HT-29 (cell line): Measurements from ENCODE around the gene PSME3. TPM values are rescaled to one million over a fixed set of nuclear protein-coding genes. Genes with fewer than 3 reads are reported as not detected.
"Not testable (repeated sequence)": the region's sequence is repeated elsewhere in the genome, so short reads cannot be mapped to it uniquely, and the experiment has no call there.

Experiments
- DNase-seq: peaks from one replicate; pipeline ENCODE4 v3.0.0-alpha.2; 2015; ENCODE audit warnings: low spot score
- total RNA-seq: library from RNA; depleted of rRNA; stranded (reverse); fragments of >200 nt; shearing (Covaris generic); gene quantifications from 2 replicates; pipeline ENCODE4 v1.2.3, GENCODE V29; 2014

PSME3 gene
- total RNA-seq, 1 experiment from 2014 or later = 96.8 TPM

DNA sequence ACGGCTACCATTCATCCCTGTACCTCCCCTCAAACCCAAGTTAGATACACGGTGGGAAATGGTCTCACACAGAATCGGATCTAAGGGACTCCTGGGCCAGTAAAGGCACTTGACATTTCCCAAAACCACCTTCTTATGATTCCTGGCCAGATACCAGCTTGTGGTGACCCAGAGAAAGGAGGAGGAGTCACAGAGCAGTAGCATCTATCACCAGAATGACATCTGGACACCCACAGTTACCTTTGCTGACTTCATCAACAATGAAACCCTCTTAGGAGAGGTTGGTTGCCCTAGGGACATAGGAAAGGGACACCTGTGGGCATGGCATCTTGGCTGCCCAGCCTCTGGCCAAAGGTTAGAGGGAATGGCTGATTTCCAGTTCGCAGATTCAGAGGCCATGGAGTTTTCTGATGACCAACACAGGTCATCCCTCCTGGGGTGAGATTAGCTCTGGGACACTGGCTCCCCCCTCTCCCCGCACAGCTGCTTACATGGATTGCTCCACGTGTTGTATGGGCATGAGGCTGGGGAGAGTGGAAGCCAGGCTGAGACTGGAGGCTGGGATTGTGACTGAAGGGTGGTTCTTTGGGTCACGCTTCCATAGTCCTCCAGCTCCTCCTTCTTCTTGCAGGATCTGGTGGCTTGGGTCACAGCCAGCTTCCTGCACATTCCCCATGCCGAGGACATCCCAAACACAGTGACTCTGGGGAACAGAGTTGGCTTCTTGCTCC lies 16.4 kb downstream of the PSME3 start:
- peak; percentile 39 for DNase-seq

DNA sequence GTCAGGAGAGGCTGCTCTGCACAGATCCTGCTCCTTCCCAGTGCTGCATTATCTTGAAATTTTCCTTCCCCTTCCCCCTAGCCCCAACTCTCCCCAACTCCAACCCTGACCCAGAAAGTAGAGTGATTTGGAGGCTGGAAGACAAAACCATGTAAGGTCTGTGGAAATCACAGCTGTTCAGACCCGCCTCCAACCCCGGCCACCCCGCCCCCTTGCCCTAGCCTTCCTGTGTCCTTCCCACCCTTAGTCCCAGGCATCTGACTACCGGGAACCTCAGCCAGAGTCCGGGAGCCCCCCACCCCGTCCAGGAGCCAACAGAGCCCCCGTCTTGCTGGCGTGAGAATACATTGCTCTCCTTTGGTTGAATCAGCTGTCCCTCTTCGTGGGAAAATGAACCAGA lies 17.8 kb downstream of the PSME3 start, which contains the start of gene AOC3:
AOC3 (plus strand) TSS at position 246 of the 400 bp plus-strand sequence; CDS start at position 391, 145 bp downstream.
- DNase-seq = no peak

DNA sequence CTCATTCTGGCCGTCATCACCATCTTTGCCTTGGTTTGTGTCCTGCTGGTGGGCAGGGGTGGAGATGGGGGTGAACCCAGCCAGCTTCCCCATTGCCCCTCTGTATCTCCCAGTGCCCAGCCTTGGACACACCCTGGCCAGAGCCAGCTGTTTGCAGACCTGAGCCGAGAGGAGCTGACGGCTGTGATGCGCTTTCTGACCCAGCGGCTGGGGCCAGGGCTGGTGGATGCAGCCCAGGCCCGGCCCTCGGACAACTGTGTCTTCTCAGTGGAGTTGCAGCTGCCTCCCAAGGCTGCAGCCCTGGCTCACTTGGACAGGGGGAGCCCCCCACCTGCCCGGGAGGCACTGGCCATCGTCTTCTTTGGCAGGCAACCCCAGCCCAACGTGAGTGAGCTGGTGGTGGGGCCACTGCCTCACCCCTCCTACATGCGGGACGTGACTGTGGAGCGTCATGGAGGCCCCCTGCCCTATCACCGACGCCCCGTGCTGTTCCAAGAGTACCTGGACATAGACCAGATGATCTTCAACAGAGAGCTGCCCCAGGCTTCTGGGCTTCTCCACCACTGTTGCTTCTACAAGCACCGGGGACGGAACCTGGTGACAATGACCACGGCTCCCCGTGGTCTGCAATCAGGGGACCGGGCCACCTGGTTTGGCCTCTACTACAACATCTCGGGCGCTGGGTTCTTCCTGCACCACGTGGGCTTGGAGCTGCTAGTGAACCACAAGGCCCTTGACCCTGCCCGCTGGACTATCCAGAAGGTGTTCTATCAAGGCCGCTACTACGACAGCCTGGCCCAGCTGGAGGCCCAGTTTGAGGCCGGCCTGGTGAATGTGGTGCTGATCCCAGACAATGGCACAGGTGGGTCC lies 18.4 kb downstream of the PSME3 start:
- not testable (repeated sequence) for DNase-seq

DNA sequence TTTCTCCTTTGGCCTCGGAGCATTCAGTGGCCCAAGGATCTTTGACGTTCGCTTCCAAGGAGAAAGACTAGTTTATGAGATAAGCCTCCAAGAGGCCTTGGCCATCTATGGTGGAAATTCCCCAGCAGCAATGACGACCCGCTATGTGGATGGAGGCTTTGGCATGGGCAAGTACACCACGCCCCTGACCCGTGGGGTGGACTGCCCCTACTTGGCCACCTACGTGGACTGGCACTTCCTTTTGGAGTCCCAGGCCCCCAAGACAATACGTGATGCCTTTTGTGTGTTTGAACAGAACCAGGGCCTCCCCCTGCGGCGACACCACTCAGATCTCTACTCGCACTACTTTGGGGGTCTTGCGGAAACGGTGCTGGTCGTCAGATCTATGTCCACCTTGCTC lies 19.2 kb downstream of the PSME3 start:
- no peak for DNase-seq

DNA sequence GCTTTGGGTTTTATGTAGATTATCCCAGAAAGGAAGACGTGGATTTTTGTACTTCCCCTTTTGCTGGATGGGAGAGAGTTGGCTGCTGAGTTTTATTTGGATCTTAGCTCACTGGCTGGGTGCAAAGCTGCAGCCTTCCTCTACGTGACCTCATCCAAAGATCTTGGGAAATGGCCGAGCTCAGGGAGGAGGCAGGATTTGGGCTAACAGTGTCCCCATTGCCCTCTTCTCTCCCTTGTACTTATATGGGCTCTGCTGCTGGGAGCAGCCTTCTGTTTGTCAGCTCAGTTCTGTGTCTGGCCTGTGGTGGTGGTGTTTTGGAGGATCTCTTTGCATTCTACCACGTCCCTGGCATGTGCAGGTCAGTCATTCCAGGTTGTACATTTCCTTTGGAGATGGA lies 19.8 kb downstream of the PSME3 start:
- no peak for DNase-seq

DNA sequence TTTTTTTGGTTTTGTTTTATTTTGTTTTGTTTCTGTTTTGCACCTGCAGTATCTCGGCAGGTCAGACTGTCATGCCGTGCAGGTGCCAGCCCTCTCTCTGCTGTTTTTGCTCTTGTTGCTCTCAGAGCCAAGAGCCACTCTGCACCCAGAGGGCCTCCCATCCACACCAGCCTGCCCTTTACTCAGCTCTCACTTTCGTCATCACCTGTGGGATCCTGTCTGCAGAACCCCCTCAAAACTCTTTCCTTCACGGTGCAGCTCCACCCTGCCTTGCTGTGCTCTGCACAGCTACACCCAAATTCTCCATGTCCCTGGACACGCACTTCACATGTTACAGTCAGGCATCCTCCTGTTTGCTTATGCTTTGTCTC lies 20.4 kb downstream of the PSME3 start:
- no peak for DNase-seq

DNA sequence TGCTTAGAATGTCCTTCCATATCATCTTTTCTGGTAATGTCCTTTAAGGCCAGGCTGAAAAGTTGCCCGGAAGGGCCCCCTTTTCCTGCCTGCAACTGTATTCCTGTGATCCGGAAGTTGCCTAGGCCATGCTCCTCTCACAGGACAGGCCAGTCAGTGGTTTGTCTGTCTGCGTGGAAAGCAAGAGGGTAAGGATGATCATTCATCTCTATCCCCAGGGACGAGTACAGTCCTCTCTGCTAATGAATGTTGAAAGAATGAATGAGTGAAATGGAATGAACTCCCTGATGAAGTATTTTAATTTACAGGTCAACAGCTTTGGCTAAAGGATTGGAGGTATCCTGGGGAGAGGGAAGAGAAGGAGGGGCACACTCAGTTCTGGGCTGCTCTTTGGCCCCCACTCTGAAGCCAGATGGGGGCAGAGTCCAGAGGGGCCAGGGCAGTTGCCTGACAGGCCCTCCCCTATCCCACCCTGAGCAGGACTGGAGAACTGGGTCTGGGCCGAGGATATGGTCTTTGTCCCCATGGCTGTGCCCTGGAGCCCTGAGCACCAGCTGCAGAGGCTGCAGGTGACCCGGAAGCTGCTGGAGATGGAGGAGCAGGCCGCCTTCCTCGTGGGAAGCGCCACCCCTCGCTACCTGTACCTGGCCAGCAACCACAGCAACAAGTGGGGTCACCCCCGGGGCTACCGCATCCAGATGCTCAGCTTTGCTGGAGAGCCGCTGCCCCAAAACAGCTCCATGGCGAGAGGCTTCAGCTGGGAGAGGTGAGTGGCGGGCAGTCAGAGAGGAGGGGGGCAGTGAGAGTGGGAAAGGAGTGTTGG lies 21.0 kb downstream of the PSME3 start:
- no peak for DNase-seq

DNA sequence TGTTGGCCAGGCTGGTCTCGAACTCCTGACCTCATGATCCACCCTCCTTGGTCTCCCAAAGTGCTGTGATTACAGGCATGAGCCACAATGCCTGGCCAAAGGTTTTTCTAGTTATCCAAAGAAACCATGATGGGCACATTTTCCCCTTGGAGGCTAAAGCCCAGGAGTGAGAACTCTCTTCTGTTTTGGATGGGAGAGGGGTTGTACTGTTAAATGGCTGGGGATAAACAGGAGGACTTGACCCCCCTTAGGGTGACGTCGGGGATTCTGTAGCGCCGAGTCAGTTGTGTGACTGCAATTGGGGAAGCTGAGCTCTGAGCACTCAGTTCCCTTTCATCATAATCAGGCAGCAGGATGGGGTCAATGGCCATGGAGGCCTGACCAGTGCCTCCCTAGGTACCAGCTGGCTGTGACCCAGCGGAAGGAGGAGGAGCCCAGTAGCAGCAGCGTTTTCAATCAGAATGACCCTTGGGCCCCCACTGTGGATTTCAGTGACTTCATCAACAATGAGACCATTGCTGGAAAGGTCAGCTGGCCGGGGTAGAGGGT lies 21.9 kb downstream of the PSME3 start:
- no peak for DNase-seq

DNA sequence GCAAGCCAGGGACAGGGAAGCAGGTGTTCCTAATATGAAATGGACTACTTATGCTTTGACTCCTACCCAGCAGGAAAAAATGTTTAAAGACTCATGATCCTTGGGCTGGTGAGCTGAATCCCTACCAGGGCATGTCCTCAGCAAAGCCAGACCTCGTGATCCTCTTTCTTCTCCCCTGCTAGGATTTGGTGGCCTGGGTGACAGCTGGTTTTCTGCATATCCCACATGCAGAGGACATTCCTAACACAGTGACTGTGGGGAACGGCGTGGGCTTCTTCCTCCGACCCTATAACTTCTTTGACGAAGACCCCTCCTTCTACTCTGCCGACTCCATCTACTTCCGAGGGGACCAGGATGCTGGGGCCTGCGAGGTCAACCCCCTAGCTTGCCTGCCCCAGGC lies 22.9 kb downstream of the PSME3 start:
- not testable (repeated sequence) for DNase-seq

DNA sequence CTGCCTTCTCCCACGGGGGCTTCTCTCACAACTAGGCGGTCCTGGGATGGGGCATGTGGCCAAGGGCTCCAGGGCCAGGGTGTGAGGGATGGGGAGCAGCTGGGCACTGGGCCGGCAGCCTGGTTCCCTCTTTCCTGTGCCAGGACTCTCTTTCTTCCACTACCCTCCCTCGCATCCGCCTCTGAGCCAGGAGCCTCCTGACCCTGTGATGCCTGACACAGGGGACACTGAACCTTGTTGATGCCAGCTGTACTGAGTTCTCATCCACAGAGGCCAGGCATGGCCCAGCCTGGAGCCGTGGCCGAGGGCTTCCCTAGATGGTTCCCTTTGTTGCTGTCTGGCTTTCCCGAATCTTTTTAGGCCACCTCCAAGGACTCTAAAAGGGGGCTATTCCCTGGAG lies 23.3 kb downstream of the PSME3 start:
- not testable (repeated sequence) for DNase-seq

DNA sequence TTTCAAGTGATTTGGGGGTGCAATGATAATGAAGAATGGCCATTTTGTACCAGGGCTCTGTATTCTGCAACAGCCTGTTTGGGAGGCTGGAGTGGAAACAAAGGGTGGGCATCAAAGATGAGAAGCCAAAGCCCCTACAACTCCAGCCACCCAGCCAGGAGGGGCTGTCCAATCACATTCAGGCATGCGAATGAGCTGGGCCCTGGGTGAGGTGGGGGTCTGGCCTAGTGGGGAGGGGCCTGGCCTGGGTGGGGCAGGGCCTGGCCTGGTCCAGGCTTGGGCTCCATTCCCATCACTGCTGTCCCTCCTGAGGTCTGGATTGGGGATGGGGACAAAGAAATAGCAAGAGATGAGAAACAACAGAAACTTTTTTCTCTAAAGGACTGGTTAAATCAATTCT lies 24.2 kb downstream of the PSME3 start:
- no peak for DNase-seq

DNA sequence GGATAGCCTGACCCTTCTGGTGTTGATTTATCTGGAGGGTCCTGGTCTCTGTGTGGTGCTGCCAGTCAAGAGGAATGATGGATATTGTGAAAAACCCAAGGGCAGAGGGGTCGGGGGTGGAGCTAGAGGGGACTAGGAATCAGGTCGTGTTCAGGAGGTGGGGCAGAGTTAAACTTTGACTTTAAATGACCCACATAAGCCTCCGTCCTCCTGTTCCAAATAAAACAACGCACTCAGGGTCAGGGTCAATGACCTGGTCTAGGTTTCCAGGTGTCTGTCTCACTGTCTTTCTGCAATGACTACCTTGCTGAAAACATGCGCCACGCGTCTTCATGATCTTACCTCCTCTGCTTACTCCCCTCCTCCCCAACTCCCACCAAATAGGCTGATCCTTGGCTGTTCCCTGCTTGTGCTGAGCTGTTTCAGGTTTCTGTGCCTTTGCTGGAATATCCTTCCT lies 32.5 kb downstream of the PSME3 start:
- no peak for DNase-seq

DNA sequence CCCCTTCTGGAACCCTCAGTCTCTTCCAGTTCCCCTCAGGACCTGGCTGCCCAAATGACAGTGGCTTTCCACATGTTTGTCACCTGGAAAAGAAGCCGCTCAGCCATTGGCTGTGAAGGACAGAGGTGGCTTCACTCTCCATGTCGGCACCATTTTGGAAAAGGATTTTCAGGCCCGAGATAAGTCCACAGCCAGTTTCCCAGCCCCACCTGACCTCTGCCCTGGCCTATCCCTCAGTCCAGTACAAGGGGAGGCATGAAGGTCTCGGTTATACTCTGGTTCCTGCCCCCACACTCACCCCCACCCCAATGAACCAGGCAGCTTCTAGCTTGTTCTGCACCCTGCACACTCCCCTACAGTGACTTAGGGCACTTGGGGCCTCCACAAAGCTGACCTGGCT lies 33.0 kb downstream of the PSME3 start:
- no peak for DNase-seq

DNA sequence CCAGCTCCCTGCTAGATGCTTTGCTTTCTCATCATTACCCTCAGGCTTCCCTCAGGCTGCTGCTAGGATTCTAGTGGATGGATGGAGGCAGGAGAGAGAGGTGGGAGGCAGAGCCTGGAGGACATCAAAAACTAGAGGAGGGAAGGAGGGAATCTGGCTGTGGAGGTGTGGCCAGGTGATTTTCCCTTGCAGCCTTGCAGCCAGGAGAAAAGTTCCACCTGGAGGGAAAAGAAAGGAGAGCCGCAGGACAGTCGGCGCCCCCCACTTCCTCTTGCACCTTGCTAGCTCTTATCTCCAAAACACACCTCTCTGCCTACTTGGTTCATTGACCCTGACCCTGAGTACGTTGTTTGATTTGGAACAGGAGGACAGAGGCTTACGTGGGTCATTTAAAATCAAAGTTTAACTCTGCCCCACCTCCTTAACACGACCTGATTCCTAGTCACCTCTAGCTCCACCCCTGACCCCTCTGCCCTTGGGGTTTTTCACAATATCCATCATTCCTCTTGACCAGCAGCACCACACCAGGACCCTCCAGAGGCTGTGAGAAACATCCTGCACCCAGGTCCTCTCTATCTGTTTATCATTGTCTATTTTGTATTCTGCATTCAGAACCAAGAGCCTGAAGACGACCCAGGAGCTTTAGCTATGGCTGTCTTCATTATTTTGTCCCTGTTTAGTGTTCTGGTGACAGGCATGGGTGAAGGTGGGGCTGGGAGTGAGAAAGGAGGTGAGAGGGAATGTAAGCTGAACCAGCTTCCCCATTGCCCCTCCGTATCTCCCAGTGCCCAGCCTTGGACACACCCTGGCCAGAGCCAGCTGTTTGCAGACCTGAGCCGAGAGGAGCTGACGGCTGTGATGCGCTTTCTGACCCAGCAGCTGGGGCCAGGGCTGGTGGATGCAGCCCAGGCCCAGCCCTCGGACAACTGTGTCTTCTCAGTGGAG lies 33.7 kb downstream of the PSME3 start:
- DNase-seq = no peak

DNA sequence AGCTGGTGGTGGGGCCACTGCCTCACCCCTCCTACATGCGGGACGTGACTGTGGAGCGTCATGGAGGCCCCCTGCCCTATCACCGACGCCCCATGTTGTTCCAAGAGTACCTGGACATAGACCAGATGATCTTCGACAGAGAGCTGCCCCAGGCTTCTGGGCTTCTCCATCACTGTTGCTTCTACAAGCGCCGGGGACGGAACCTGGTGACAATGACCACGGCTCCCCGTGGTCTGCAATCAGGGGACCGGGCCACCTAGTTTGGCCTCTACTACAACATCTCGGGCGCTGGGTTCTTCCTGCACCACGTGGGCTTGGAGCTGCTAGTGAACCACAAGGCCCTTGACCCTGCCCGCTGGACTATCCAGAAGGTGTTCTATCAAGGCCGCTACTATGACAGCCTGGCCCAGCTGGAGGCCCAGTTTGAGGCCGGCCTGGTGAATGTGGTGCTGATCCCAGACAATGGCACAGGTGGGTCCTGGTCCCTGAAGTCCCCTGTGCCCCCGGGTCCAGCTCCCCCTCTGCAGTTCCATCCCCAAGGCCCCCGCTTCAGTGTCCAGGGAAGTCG lies 34.6 kb downstream of the PSME3 start:
- DNase-seq = not testable (repeated sequence)

DNA sequence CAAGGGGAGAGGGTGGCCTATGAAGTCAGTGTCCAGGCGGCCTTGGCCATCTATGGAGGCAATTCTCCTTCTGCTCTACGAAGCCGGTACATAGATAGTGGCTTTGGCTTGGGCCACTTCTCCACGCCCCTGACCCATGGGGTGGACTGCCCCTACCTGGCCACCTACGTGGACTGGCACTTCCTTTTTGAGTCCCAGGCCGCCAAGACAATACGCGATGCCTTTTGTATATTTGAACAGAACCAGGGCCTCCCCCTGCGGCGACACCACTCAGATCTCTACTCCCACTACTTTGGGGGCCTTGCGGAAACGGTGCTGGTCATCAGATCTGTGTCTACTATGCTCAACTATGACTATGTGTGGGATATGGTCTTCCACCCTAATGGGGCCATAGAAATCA lies 35.1 kb downstream of the PSME3 start:
- no peak for DNase-seq

DNA sequence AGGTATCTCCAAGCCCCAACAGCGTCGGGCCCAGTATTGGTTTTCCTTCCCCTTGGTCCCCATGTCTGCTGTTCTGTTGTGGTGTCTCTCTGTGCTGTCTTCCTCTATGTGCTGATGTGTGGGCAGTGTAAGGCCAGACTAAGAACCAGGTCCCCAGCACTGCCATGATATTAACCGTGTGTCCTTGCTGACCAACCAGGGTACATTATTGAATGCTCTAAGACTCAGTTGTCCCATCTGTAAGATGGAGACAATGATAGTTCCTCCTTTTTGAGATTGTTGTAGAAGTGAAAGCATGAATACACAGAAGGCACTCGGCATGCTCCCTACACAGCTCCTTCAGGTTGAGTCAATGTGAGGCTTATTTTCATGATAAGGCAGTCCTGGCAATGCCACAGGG lies 38.5 kb downstream of the PSME3 start:
- no peak for DNase-seq

DNA sequence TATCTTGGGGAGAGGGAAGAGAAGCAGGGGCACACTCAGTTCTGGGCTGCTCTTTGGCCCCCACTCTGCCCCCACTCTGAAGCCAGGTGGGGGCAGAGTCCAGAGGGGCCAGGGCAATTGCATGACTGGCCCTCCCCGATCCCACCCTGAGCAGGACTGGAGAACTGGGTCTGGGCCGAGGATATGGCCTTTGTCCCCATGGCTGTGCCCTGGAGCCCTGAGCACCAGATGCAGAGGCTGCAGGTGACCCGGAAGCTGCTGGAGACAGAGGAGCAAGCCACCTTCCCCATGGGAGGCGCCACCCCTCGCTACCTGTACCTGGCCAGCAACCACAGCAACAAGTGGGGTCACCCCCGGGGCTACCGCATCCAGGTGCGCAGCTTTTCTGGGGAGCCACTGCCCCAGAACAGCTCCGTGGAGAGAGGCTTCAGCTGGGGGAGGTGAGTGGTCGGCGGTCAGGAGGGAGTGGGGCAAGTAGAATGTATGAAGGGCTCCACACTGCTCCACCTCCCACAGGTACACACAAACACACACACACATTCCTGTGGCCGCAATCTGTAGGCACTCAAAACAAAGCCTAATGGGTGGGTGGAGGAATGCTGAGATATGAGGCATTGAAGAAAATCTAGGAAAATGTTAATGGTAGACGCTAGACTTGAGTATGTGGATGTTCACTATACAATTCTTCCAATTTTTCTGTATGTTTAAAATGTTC lies 39.2 kb downstream of the PSME3 start:
- peak; percentile 77 for DNase-seq

DNA sequence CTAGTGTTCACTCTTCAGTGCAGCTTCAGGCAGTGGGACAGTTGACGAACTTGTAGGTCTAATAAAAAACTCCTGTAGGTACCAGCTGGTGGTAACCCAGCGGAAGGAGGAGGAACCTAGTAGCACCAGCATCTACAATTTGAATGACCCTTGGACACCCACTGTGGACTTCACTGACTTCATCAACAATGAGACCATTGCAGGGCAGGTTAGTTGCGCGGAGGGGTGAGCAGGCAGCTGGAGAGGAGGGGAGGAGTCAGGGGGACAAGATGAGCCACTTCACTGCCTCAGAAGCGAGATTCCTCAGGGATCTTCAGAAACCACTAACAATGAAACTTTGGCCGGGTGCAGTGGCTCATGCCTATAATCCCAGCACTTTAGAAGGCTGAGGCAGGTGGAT lies 40.1 kb downstream of the PSME3 start:
- no peak for DNase-seq
